ENCODE data around the gene CYP8B1. TPM values are rescaled to one million over a fixed set of nuclear protein-coding genes. Genes with fewer than 3 reads are reported as not detected.

CYP8B1 gene
- total RNA-seq, 2 donors from 2014 or later = not detected

- Histone ChIP-seq H3K36me3 (no peaks in the 10 kb centered on the region), H3K27me3 (replicated peaks; ENCODE audit: insufficient read depth) (no peaks in the 10 kb centered on the region), H3K4me3 (no peak overlapping the region), H3K27ac (no peak overlapping the region), H3K9me3 (no peaks in the 10 kb centered on the region), H3K4me1 (replicated peaks) (no peaks in the 10 kb centered on the region)
- intact Hi-C loops (cut with DNase I) = loop anchor here (2.0 kb wide), 1 partner anchor 49 kb away; no protein-coding TSS in a partner anchor
- WGBS = 18% methylated on average over 3 of the region's 3 CpGs
- TF ChIP-seq POLR2AphosphoS5 (IDR thresholded peaks at IDR 0.05) (no peak), CTCF (IDR thresholded peaks at IDR 0.05) (peak; percentile 26 to 67 (median 64))
- DNase-seq (ENCODE audit: low spot score) = peak; percentile 47
Measured at GRCh38 chr3:42831321-42831713, 44.4 kb downstream of the CYP8B1 start.

- intact Hi-C loops (cut with DNase I) = loop anchor here (2.0 kb wide), 1 partner anchor 50 kb away; no protein-coding TSS in a partner anchor
- no peak for TF ChIP-seq POLR2A (IDR thresholded peaks at IDR 0.05)
- peak in 3 of 4 experiments; percentile 20 to 70 (median 61) for TF ChIP-seq CTCF (IDR thresholded peaks at IDR 0.05)
- TF ChIP-seq POLR2AphosphoS5 (IDR thresholded peaks at IDR 0.05) = no peak
- H3K4me3 ChIP-seq = no peak overlapping the region
- H3K4me1 ChIP-seq (replicated peaks) = no peaks in the 10 kb centered on the region
- DNase-seq (ENCODE audit: low spot score) = no peak
- H3K9me3 ChIP-seq = no peaks in the 10 kb centered on the region
- 34% methylated on average over 7 of the region's 7 CpGs for WGBS
- H3K27me3 ChIP-seq (replicated peaks; ENCODE audit: insufficient read depth) = no peaks in the 10 kb centered on the region
- H3K27ac ChIP-seq = no peak overlapping the region
- no peaks in the 10 kb centered on the region for H3K36me3 ChIP-seq
Measured at GRCh38 chr3:42830437-42831320, 45.0 kb downstream of the CYP8B1 start.

GRCh38 chr3:42829628-42830436 is 45.8 kb downstream of the CYP8B1 start:
- TF ChIP-seq POLR2A (IDR thresholded peaks at IDR 0.05) (no peak), POLR2AphosphoS5 (IDR thresholded peaks at IDR 0.05) (no peak), CTCF (IDR thresholded peaks at IDR 0.05) (no peak)
- no peaks in the 10 kb centered on the region for H3K36me3 ChIP-seq
- no peaks in the 10 kb centered on the region for H3K9me3 ChIP-seq
- no peak overlapping the region for H3K27ac ChIP-seq
- no peaks in the 10 kb centered on the region for H3K4me1 ChIP-seq (replicated peaks)
- no peaks in the 10 kb centered on the region for H3K27me3 ChIP-seq (replicated peaks; ENCODE audit: insufficient read depth)
- no peak for DNase-seq (ENCODE audit: low spot score)
- intact Hi-C loops (cut with DNase I) = loop anchor here (2.0 kb wide), 1 partner anchor 51 kb away; no protein-coding TSS in a partner anchor
- no peak overlapping the region for H3K4me3 ChIP-seq
- WGBS = 76% methylated on average over 5 of the region's 5 CpGs

- intact Hi-C loops (cut with DNase I) = no loop called here
- TF ChIP-seq POLR2AphosphoS5 (IDR thresholded peaks at IDR 0.05) = no peak
- Histone ChIP-seq H3K27ac (no peak overlapping the region), H3K27me3 (replicated peaks; ENCODE audit: insufficient read depth) (no peaks in the 10 kb centered on the region), H3K9me3 (no peaks in the 10 kb centered on the region), H3K4me3 (no peak overlapping the region), H3K36me3 (no peaks in the 10 kb centered on the region), H3K4me1 (replicated peaks) (no peaks in the 10 kb centered on the region)
- 92% methylated on average over 5 of the region's 5 CpGs for WGBS
- no peak for DNase-seq (ENCODE audit: low spot score)
Measured at GRCh38 chr3:42829083-42829627, 46.5 kb downstream of the CYP8B1 start.

- Histone ChIP-seq H3K27ac (no peak overlapping the region), H3K9me3 (no peaks in the 10 kb centered on the region), H3K4me3 (no peak overlapping the region), H3K4me1 (replicated peaks) (no peaks in the 10 kb centered on the region), H3K27me3 (replicated peaks; ENCODE audit: insufficient read depth) (no peaks in the 10 kb centered on the region), H3K36me3 (no peaks in the 10 kb centered on the region)
- no peak for TF ChIP-seq POLR2AphosphoS5 (IDR thresholded peaks at IDR 0.05)
- TF ChIP-seq CTCF (IDR thresholded peaks at IDR 0.05) = no peak
- WGBS = 55% methylated on average over 4 of the region's 4 CpGs
- intact Hi-C loops (cut with DNase I) = no loop called here
- no peak for DNase-seq (ENCODE audit: low spot score)
Measured at GRCh38 chr3:42827654-42828053, 48.0 kb downstream of the CYP8B1 start.

All from prostate gland (tissue), 2 donors.